ENCODE data around the gene TAOK3. TPM values are rescaled to one million over a fixed set of nuclear protein-coding genes. Genes with fewer than 3 reads are reported as not detected.

TAOK3 gene
- total and polyA plus RNA-seq, 2 of the 4 experiments (the other 2 are of a cell fraction): 26.3 to 54.5 TPM

- intact Hi-C loops (cut with micrococcal nuclease): no loop called here
- in situ Hi-C loops (cut with MboI; ENCODE audit: low sequenced_read_pairs): no loop called here
- no peaks in the 10 kb centered on the region for H3K9me3 ChIP-seq (ENCODE audit: control insufficient read depth, insufficient read depth, low read length)
- H3K36me3 ChIP-seq (ENCODE audit: control insufficient read depth, insufficient read depth, low read length): peaks cover 2% of the 10 kb centered on the region; the same call in 1 of the 2 replicates
- POLR2A ChIA-PET (ENCODE audit: unreplicated experiment): no interaction called here
- H2AFZ ChIP-seq (replicated peaks; ENCODE audit: low read length, poor library complexity): no peak overlapping the region
- H4K5ac ChIP-seq (ENCODE audit: low read depth, low read length): no peak overlapping the region
- H3K4ac ChIP-seq (ENCODE audit: low read depth, low read length): peak overlapping the region; percentile 26
- peak overlapping the region; percentile 29; the same call in 1 of the 2 replicates for H3K14ac ChIP-seq (replicated peaks; ENCODE audit: low read depth, low read length)
- peak overlapping the region; percentile 29 for H2AK9ac ChIP-seq (replicated peaks; ENCODE audit: low read depth, low read length, poor library complexity)
- H3K23ac ChIP-seq (ENCODE audit: low read depth, low read length): peak overlapping the region; percentile 33; the same call in 1 of the 2 replicates
- H3K27ac ChIP-seq (ENCODE audit: insufficient read depth, low read length): peak overlapping the region; percentile 23; the same call in 1 of the 2 replicates
- H2BK5ac ChIP-seq (ENCODE audit: low read depth, low read length, poor library complexity, severe bottlenecking): peak overlapping the region; percentile 91
- H4K20me1 ChIP-seq (ENCODE audit: insufficient read depth, low read length): no peaks in the 10 kb centered on the region
- no peak overlapping the region for H2BK120ac ChIP-seq (ENCODE audit: low read depth, low read length)
- CTCF ChIA-PET: interaction anchor here (1.5 to 1.7 kb wide), 2 partner anchors 187 to 189 kb away, joined by 5 read pairs; no protein-coding TSS in a partner anchor
- H3K27me3 ChIP-seq (ENCODE audit: control insufficient read depth, insufficient read depth, low read length): no peaks in the 10 kb centered on the region
- peak overlapping the region; percentile 94 for H3K4me2 ChIP-seq (ENCODE audit: low read depth, low read length)
- H3K4me3 ChIP-seq (ENCODE audit: insufficient read depth, low read depth, low read length): peak overlapping the region; percentile 25
- no peak overlapping the region for H3K18ac ChIP-seq (ENCODE audit: low read depth, low read length)
- ATAC-seq (ENCODE audit: low read depth) (peak; percentile 59), DNase-seq (peak; percentile 60)
- H2AK5ac ChIP-seq (ENCODE audit: low read depth, low read length): no peak overlapping the region
- WGBS, 2 experiments (ENCODE audit: extremely low coverage in 2 of 2, insufficient read length in 1 of 2): no CpG with 5 or more reads among the region's 10 CpGs
- dilution Hi-C loops (cut with HindIII; ENCODE audit: low sequenced_read_pairs, unreplicated experiment): no loop called here
- BruUV-seq (replicated peaks): no TSS peak
- H2BK15ac ChIP-seq (ENCODE audit: low read depth, low read length): no peak overlapping the region
- peaks cover 7 to 25% of the 10 kb centered on the region in 2 experiments for H3K79me1 ChIP-seq (ENCODE audit: low read depth in 1 of 2, low read length in 2 of 2)
- no peak overlapping the region for H3K56ac ChIP-seq (ENCODE audit: extremely low read depth, insufficient read depth, low read length)
- H2BK20ac ChIP-seq (ENCODE audit: low read depth, low read length): no peak overlapping the region
- H3K9me1 ChIP-seq (ENCODE audit: insufficient read depth, low read length): peaks cover 6% of the 10 kb centered on the region
- H4K91ac ChIP-seq (ENCODE audit: insufficient read depth, low read depth, low read length): 0 out of 2 replicates have a peak overlapping the region, but pooled peaks have one; percentile 4
- no peaks in the 10 kb centered on the region for H3K4me1 ChIP-seq (ENCODE audit: control insufficient read depth, insufficient read depth, low read length)
- H3K9ac ChIP-seq (ENCODE audit: low read depth, low read length): peak overlapping the region; percentile 38
- 0 out of 4 replicates have a peak overlapping the region, but pooled peaks of 1 of the 2 experiments have one; percentile 33 for H4K8ac ChIP-seq (ENCODE audit: low read depth in 2 of 2, low read length in 2 of 2)
- TF ChIP-seq, protein P1, sequence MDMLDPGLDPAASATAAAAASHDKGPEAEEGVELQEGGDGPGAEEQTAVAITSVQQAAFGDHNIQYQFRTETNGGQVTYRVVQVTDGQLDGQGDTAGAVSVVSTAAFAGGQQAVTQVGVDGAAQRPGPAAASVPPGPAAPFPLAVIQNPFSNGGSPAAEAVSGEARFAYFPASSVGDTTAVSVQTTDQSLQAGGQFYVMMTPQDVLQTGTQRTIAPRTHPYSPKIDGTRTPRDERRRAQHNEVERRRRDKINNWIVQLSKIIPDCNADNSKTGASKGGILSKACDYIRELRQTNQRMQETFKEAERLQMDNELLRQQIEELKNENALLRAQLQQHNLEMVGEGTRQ (IDR thresholded peaks at IDR 0.05; ENCODE audit: low read depth, low read length): peak; percentile 77
- no peak for TF ChIP-seq SMC3 (IDR thresholded peaks at IDR 0.05; ENCODE audit: low read depth, low read length)
- TF ChIP-seq POLR2A (IDR thresholded peaks at IDR 0.05; ENCODE audit: low read depth, low read length): no peak
- no peak for TF ChIP-seq CTCF (conservative IDR thresholded peaks at IDR 0.05; ENCODE audit: low read depth, low read length)
- TF ChIP-seq CEBPB (IDR thresholded peaks at IDR 0.05; ENCODE audit: low read depth, low read length): 0 out of 2 replicates have a peak, but pooled peaks have one; percentile 18
- peak; percentile 45; the same call in 1 of the 2 replicates for TF ChIP-seq BHLHE40 (IDR thresholded peaks at IDR 0.05; ENCODE audit: low read depth, low read length)
- TF ChIP-seq MAZ (IDR thresholded peaks at IDR 0.05; ENCODE audit: borderline replicate concordance, low read depth, low read length): peak; percentile 60; the same call in 1 of the 2 replicates
- TF ChIP-seq ELK1 (IDR thresholded peaks at IDR 0.05; ENCODE audit: borderline replicate concordance, low read depth, low read length): no peak
Observed at GRCh38 chr12:118188690-118189371, 183.9 kb downstream of the TAOK3 start.
